ENCODE results near the gene ZNF280B. TPM values are rescaled to one million over a fixed set of nuclear protein-coding genes. Genes with fewer than 3 reads are reported as not detected.
A peak's percentile ranks its signal among the peaks of the same experiment; 100 is the strongest.
"Not testable (repeated sequence)": the region's sequence is repeated elsewhere in the genome, so short reads cannot be mapped to it uniquely, and the experiment has no call there.

The ZNF280B gene
- total RNA-seq, 1 donor: 1.1 TPM

GRCh38 chr22:22519591-22519990, 11.0 kb upstream of the ZNF280B start:
- Histone ChIP-seq H3K27me3 (ENCODE audit: insufficient read depth, low read length) (peaks cover 14% of the 10 kb centered on the region), H3K9me3 (ENCODE audit: low read depth, low read length) (no peaks in the 10 kb centered on the region), H3K4me2 (ENCODE audit: insufficient read depth, low read length) (peak overlapping the region; percentile 41), H3K27ac (ENCODE audit: low read depth, low read length) (no peak overlapping the region), H3K79me2 (ENCODE audit: insufficient read depth, low read length) (no peaks in the 10 kb centered on the region), H2AFZ (ENCODE audit: low read length) (peak overlapping the region; percentile 9), H4K20me1 (ENCODE audit: insufficient read depth, low read length) (no peaks in the 10 kb centered on the region), H3K4me1 (ENCODE audit: insufficient read depth, low read length) (no peaks in the 10 kb centered on the region), H3K36me3 (ENCODE audit: insufficient read depth, low read length) (no peaks in the 10 kb centered on the region), H3K4me3 (ENCODE audit: insufficient read depth, low read length) (peak overlapping the region; percentile 15)
- DNase-seq (ENCODE audit: insufficient read length, low spot score, missing footprints): no peak
- no peak for TF ChIP-seq CTCF (IDR thresholded peaks at IDR 0.05; ENCODE audit: extremely low read depth, low read depth, low read length)

- no peaks in the 10 kb centered on the region for H3K79me2 ChIP-seq (ENCODE audit: insufficient read depth, low read length)
- H3K9me3 ChIP-seq (ENCODE audit: low read depth, low read length): no peaks in the 10 kb centered on the region
- H3K36me3 ChIP-seq (ENCODE audit: insufficient read depth, low read length): no peaks in the 10 kb centered on the region
- H2AFZ ChIP-seq (ENCODE audit: low read length): no peak overlapping the region
- no peaks in the 10 kb centered on the region for H4K20me1 ChIP-seq (ENCODE audit: insufficient read depth, low read length)
- peaks cover 9% of the 10 kb centered on the region for H3K27me3 ChIP-seq (ENCODE audit: insufficient read depth, low read length)
- no peak overlapping the region for H3K27ac ChIP-seq (ENCODE audit: low read depth, low read length)
- no peak for TF ChIP-seq CTCF (IDR thresholded peaks at IDR 0.05; ENCODE audit: extremely low read depth, low read depth, low read length)
- H3K4me1 ChIP-seq (ENCODE audit: insufficient read depth, low read length): no peaks in the 10 kb centered on the region
- no peak for DNase-seq (ENCODE audit: insufficient read length, low spot score, missing footprints)
- no peak overlapping the region for H3K4me3 ChIP-seq (ENCODE audit: insufficient read depth, low read length)
- no peak overlapping the region for H3K4me2 ChIP-seq (ENCODE audit: insufficient read depth, low read length)
Observed at GRCh38 chr22:22516992-22517391, 8.4 kb upstream of the ZNF280B start.

- peak; percentile 18 for DNase-seq (ENCODE audit: insufficient read length, low spot score, missing footprints)
- no peak for TF ChIP-seq CTCF (IDR thresholded peaks at IDR 0.05; ENCODE audit: extremely low read depth, low read depth, low read length)
- Histone ChIP-seq H3K9me3 (ENCODE audit: low read depth, low read length) (no peaks in the 10 kb centered on the region), H2AFZ (ENCODE audit: low read length) (no peak overlapping the region), H4K20me1 (ENCODE audit: insufficient read depth, low read length) (no peaks in the 10 kb centered on the region), H3K4me3 (ENCODE audit: insufficient read depth, low read length) (no peak overlapping the region), H3K79me2 (ENCODE audit: insufficient read depth, low read length) (no peaks in the 10 kb centered on the region), H3K27ac (ENCODE audit: low read depth, low read length) (no peak overlapping the region), H3K4me2 (ENCODE audit: insufficient read depth, low read length) (no peak overlapping the region), H3K36me3 (ENCODE audit: insufficient read depth, low read length) (no peaks in the 10 kb centered on the region), H3K4me1 (ENCODE audit: insufficient read depth, low read length) (no peaks in the 10 kb centered on the region), H3K27me3 (ENCODE audit: insufficient read depth, low read length) (peaks cover 11% of the 10 kb centered on the region)
Observed at GRCh38 chr22:22515890-22516289, 7.3 kb upstream of the ZNF280B start.

- H2AFZ ChIP-seq (ENCODE audit: low read length); H3K4me2 ChIP-seq (ENCODE audit: insufficient read depth, low read length); H3K27ac ChIP-seq (ENCODE audit: low read depth, low read length); H3K36me3 ChIP-seq (ENCODE audit: insufficient read depth, low read length); DNase-seq (ENCODE audit: insufficient read length, low spot score, missing footprints); H3K4me3 ChIP-seq (ENCODE audit: insufficient read depth, low read length); H3K79me2 ChIP-seq (ENCODE audit: insufficient read depth, low read length); H4K20me1 ChIP-seq (ENCODE audit: insufficient read depth, low read length); H3K4me1 ChIP-seq (ENCODE audit: insufficient read depth, low read length); H3K9me3 ChIP-seq (ENCODE audit: low read depth, low read length): not testable (repeated sequence)
- H3K27me3 ChIP-seq (ENCODE audit: insufficient read depth, low read length): peaks cover 11% of the 10 kb centered on the region
Observed at GRCh38 chr22:22514431-22514830, 5.9 kb upstream of the ZNF280B start.
